GM12878 (cell line): ENCODE measurements around the gene MSH6. TPM values are rescaled to one million over a fixed set of nuclear protein-coding genes. Genes with fewer than 3 reads are reported as not detected.
A peak's percentile ranks its signal among the peaks of the same experiment; 100 is the strongest.

Source experiments
- ATAC-seq: fragments of 200-7000 bp; cut with Tn5 transposase; 3 replicates; pipeline ENCODE4 v1.9.1; 2020; ENCODE audit warnings: mild to moderate bottlenecking, moderate library complexity
- BruUV-seq: library from RNA; stranded (reverse); fragments of 400-500 nt; replicated peaks from 2 replicates; lab custom pipeline; 2021; lab: Mats Ljungman, UMichigan
- CTCF ChIA-PET: fragments of 300-600 bp; sonication (Branson Sonifier 250); formaldehyde crosslinking; extraction: SDS; loops from one replicate; lab custom pipeline; 2021; ENCODE audit warnings: inconsistent platforms; lab: Yijun Ruan, JAX
- POLR2A ChIA-PET: fragments of 350-600 bp; formaldehyde crosslinking; extraction: SDS; loops from one replicate; lab custom pipeline; 2021; ENCODE audit warnings: inconsistent platforms; lab: Charles Lee
- RAD21 ChIA-PET: fragments of 300-600 bp; sonication (Branson Sonifier 250); formaldehyde crosslinking; loops from one replicate; lab custom pipeline; 2023; ENCODE audit warnings: antibody characterized with exemption; ENCODE audit not compliant: unreplicated experiment; lab: Charles Lee
- SMC1A ChIA-PET: fragments of 300-600 bp; sonication (Branson Sonifier 250); formaldehyde crosslinking; loops from one replicate; lab custom pipeline; 2023; ENCODE audit not compliant: unreplicated experiment, uncharacterized antibody; lab: Charles Lee
- DNase-seq: peaks from one replicate; pipeline ENCODE4 v3.0.0-alpha.2; 2011; ENCODE audit warnings: low read depth, low spot score
- FAIRE-seq: peaks from 3 replicates; lab custom pipeline; 2011; peaks lifted over from hg19 to GRCh38; lab: Jason Lieb, UNC
- H2AFZ ChIP-seq: 2 replicates; pipeline ENCODE4 v1.6.0; 2011; ENCODE audit warnings: low read depth, low read length, control low read depth; ENCODE audit not compliant: control insufficient read depth
- H3K27ac ChIP-seq: 2 replicates; pipeline ENCODE4 v1.5.1; 2011; ENCODE audit warnings: control low read depth; ENCODE audit not compliant: control insufficient read depth, insufficient read depth
- H3K27me3 ChIP-seq, 2 experiments: replicated peaks in 1 of 2; 2 replicates each; pipeline versions ENCODE4 v1.6.0 to v1.6.1; 2011; ENCODE audit warnings: low read length in 1 of 2; ENCODE audit not compliant: control insufficient read depth in 2 of 2, insufficient read depth in 2 of 2
- H3K36me3 ChIP-seq, 2 experiments: 2 replicates each; pipeline ENCODE4 v1.5.1; 2011; ENCODE audit warnings: low read length in 1 of 2; ENCODE audit not compliant: control insufficient read depth in 2 of 2, insufficient read depth in 2 of 2
- H3K4me1 ChIP-seq: 2 replicates; pipeline ENCODE4 v1.6.1; 2011; ENCODE audit warnings: mild to moderate bottlenecking, low read length, moderate library complexity, mixed read lengths; ENCODE audit not compliant: control insufficient read depth, insufficient read depth
- H3K4me2 ChIP-seq: 2 replicates; pipeline ENCODE4 v1.6.0; 2011; ENCODE audit warnings: control low read depth; ENCODE audit not compliant: control insufficient read depth, insufficient read depth
- H3K4me3 ChIP-seq: fragments of 200-600 bp; sonication (generic); 2 replicates; pipeline ENCODE4 v1.5.1; 2016
- H3K79me2 ChIP-seq: 2 replicates; pipeline ENCODE4 v1.6.0; 2011; ENCODE audit warnings: low read length; ENCODE audit not compliant: control insufficient read depth, insufficient read depth
- H3K9ac ChIP-seq: 2 replicates; pipeline ENCODE4 v1.8.0; 2011; ENCODE audit warnings: low read length, control low read depth, mixed read lengths; ENCODE audit not compliant: control insufficient read depth, insufficient read depth
- H3K9me3 ChIP-seq: replicated peaks from 3 replicates; pipeline ENCODE4 v1.5.1; 2011; ENCODE audit warnings: mild to moderate bottlenecking, low read length; ENCODE audit not compliant: control insufficient read depth, insufficient read depth
- H4K20me1 ChIP-seq: 2 replicates; pipeline ENCODE4 v1.6.0; 2011; ENCODE audit not compliant: control insufficient read depth, insufficient read depth
- BACH1 ChIP-seq: fragments of 450-650 bp; IDR thresholded peaks from 2 replicates; pipeline ENCODE4 v1.6.1; 2017; ENCODE audit warnings: mild to moderate bottlenecking, borderline replicate concordance
- DPF2 ChIP-seq: fragments of 450-650 bp; IDR thresholded peaks from 2 replicates; pipeline ENCODE4 v1.6.1; 2017; ENCODE audit warnings: mild to moderate bottlenecking
- FOXM1 ChIP-seq: IDR thresholded peaks from 2 replicates; pipeline ENCODE4 v1.6.1; 2012; ENCODE audit warnings: low read depth, mild to moderate bottlenecking, inconsistent platforms, low read length, moderate library complexity
- HDGF ChIP-seq: fragments of 450-650 bp; IDR thresholded peaks from 2 replicates; pipeline ENCODE4 v1.6.1; 2016; ENCODE audit warnings: antibody characterized with exemption
- NRF1 ChIP-seq: conservative IDR thresholded peaks from 2 replicates; pipeline ENCODE4 v1.6.1; 2011; ENCODE audit warnings: mild to moderate bottlenecking, low read depth, low read length, improper control_type of control experiment
- RAD51 ChIP-seq: fragments of 450-650 bp; IDR thresholded peaks from 2 replicates; pipeline ENCODE4 v1.6.1; 2016; ENCODE audit warnings: moderate library complexity, mild to moderate bottlenecking, inconsistent platforms
- SIN3A ChIP-seq: IDR thresholded peaks from 2 replicates; pipeline ENCODE4 v1.6.1; 2012; ENCODE audit warnings: low read depth, low read length, improper control_type of control experiment
- SREBF1 ChIP-seq: IDR thresholded peaks from 2 replicates; pipeline ENCODE4 v1.6.1; 2012; ENCODE audit warnings: mild to moderate bottlenecking, low read length
- TARDBP ChIP-seq: IDR thresholded peaks from 2 replicates; pipeline ENCODE4 v1.6.1; 2016; ENCODE audit warnings: borderline replicate concordance
- TCF7 ChIP-seq: IDR thresholded peaks from 2 replicates; pipeline ENCODE4 v1.6.1; 2014; ENCODE audit warnings: antibody characterized with exemption, borderline replicate concordance
- ZNF24 ChIP-seq: fragments of 450-650 bp; IDR thresholded peaks from 2 replicates; pipeline ENCODE4 v1.6.1; 2017; ENCODE audit warnings: antibody characterized with exemption, mild to moderate bottlenecking
- ZNF622 ChIP-seq: fragments of 450-650 bp; IDR thresholded peaks from 2 replicates; pipeline ENCODE4 v1.6.1; 2017; ENCODE audit warnings: mild to moderate bottlenecking, inconsistent platforms
- in situ Hi-C: fragments of 300-500 bp; cut with MboI; formaldehyde crosslinking; loops from 9 replicates; pipeline ENCODE4 v1.14.3; 2018; ENCODE audit warnings: mixed read lengths
- intact Hi-C: fragments of 100-400 bp; cut with micrococcal nuclease; formaldehyde crosslinking; loops from one replicate; pipeline ENCODE4 v1.14.2; 2022; ENCODE audit not compliant: unreplicated experiment
- polyA plus RNA-seq, 11 experiments: library from polyadenylated mRNA; depleted of rRNA in 4 of 11; unstranded in 6 of 11; stranded (reverse) in 5 of 11; fragments of >200 nt; fragmentation: Nextera tagmentation in 4 of 11; fragmentation: Illumina TruSeq in 1 of 11; extraction: Ambion mirVana in 4 of 11; extraction: Trizol in 1 of 11; gene quantifications; 1 replicate in 1 of 11; 2 replicates in 10 of 11; pipeline versions ENCODE4 v1.2.1 to v1.2.3, GENCODE V29; 2011 to 2016; ENCODE audit warnings: inconsistent platforms in 2 of 11, missing spikeins in 2 of 11, low read depth in 1 of 11
- total RNA-seq, 4 experiments: library from RNA; depleted of rRNA in 3 of 4; stranded (reverse); fragments of >200 nt in 3 of 4; fragmentation: Illumina TruSeq in 1 of 4; extraction: Trizol in 1 of 4; gene quantifications; 2 replicates each; pipeline versions ENCODE4 v1.2.1 to v1.2.3, GENCODE V29; 2013 to 2021
- TF ChIP-seq, protein P1 (sequence below): IDR thresholded peaks from 2 replicates; pipeline ENCODE4 v1.6.1; 2011; ENCODE audit warnings: borderline replicate concordance, low read depth, mild to moderate bottlenecking, moderate library complexity, mixed read lengths, low read length; ENCODE audit not compliant: insufficient read depth; ENCODE audit errors: extremely low read length

MSH6 gene
- total and polyA plus RNA-seq, 10 of the 15 experiments (the other 5 are each of a cell fraction or from before 2014, with no cell fraction given) = 12.4 to 108 (median 67.4) TPM

DNA sequence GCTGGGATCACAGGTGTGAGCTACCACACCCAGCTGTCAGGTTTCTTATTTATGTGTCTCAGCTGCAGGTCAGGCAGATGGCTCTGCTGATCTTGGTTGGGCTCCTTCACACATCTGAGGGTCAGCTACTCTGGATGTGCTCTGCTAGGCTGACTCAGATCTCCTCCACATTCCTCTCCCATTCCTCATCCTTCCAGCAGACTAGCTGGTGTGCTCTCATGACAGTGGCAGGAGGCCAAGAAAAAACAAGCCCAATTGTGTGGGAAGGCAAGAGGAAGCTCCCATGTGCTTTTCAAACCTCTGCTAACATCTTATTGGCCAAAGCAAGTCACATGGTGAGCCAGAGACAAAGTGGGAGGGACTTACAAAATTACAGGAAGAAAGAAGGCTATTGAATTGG, 11.7 kb upstream of the MSH6 start:
- H3K4me3 ChIP-seq = no peak overlapping the region
- H3K9me3 ChIP-seq = no peaks in the 10 kb centered on the region
- no peaks in the 10 kb centered on the region for H3K36me3 ChIP-seq
- RAD21 ChIA-PET = interaction anchor here (0.9 to 2.2 kb wide), 2 partner anchors 11 to 334 kb away, joined by 4 to 9 read pairs; no protein-coding TSS in a partner anchor
- no peak overlapping the region for H3K4me2 ChIP-seq
- POLR2A ChIA-PET = no interaction called here
- no peaks in the 10 kb centered on the region for H4K20me1 ChIP-seq
- TF ChIP-seq HDGF (no peak), RAD51 (peak; percentile 17; the same call in 1 of the 2 replicates), TARDBP (no peak), FOXM1 (no peak), NRF1 (no peak), DPF2 (no peak), ZNF622 (no peak), BACH1 (no peak), TCF7 (no peak), ZNF24 (no peak), SREBF1 (no peak), SIN3A (no peak)
- TF ChIP-seq, protein P1, sequence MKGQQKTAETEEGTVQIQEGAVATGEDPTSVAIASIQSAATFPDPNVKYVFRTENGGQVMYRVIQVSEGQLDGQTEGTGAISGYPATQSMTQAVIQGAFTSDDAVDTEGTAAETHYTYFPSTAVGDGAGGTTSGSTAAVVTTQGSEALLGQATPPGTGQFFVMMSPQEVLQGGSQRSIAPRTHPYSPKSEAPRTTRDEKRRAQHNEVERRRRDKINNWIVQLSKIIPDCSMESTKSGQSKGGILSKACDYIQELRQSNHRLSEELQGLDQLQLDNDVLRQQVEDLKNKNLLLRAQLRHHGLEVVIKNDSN = peak; percentile 35
- TF ChIP-seq, all 136 proteins: peak for 2
- no TSS peak for BruUV-seq
- H3K27ac ChIP-seq = no peak overlapping the region
- no peaks in the 10 kb centered on the region for H3K4me1 ChIP-seq
- intact Hi-C loops (no loop called here), in situ Hi-C loops (no loop called here)
- no peaks in the 10 kb centered on the region for H3K27me3 ChIP-seq
- H3K9ac ChIP-seq = no peak overlapping the region
- no peak for FAIRE-seq
- no peak for DNase-seq
- SMC1A ChIA-PET = interaction anchor here (1.1 to 1.3 kb wide), 4 partner anchors 10 to 333 kb away, joined by 3 to 7 read pairs (median 4); partner anchors contain the start of gene MSH6
- no peaks in the 10 kb centered on the region for H3K79me2 ChIP-seq
- H2AFZ ChIP-seq = no peak overlapping the region; the same call in 1 of the 2 replicates
- ATAC-seq = no peak
- CTCF ChIA-PET = interaction anchor here (0.5 to 3.5 kb wide), 5 partner anchors 10 to 436 kb away, joined by 3 to 15 read pairs (median 4); no protein-coding TSS in a partner anchor
